Astrocyte of the spinal cord (primary cell): ENCODE data around the gene CATSPER3.

Experiments used
- DNase-seq: peaks from one replicate; pipeline ENCODE4 v3.0.0; 2011; ENCODE audit warnings: low read depth, low spot score
- H3K4me3 ChIP-seq: 2 replicates; pipeline ENCODE4 v1.5.1; 2011; ENCODE audit warnings: low read depth, mild to moderate bottlenecking, low read length, moderate library complexity
- in situ Hi-C: cut with HindIII; loops from 2 replicates; pipeline ENCODE4 v1.10.0; 2017; ENCODE audit warnings: low sequenced_read_pairs
- TF ChIP-seq, protein P1 (sequence below): IDR thresholded peaks from 2 replicates; pipeline ENCODE4 v1.5.1; 2012; ENCODE audit warnings: low read depth, mild to moderate bottlenecking, low read length, inconsistent platforms

CATSPER3 gene

DNA sequence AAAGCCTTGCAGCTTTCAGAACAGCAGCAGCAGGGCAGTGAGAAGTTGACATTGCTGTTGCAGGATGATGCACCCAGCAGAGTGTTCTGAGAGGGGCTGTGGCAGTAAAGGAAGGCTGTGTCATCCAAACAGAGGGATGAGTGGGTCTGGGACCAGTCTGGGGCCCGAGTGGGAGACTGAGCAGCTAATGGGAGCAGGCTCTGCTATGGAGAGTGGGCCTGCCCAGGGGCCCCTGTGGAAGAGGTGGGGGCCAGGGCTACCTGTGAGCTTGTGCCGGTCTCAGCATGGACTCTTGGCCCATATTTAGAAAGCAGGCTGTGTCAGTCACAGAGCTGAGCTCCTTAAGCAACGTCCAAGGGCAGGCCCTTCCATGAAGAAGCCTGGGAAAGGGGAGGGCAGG, 92.3 kb downstream of the CATSPER3 start:
- TF ChIP-seq, protein P1, sequence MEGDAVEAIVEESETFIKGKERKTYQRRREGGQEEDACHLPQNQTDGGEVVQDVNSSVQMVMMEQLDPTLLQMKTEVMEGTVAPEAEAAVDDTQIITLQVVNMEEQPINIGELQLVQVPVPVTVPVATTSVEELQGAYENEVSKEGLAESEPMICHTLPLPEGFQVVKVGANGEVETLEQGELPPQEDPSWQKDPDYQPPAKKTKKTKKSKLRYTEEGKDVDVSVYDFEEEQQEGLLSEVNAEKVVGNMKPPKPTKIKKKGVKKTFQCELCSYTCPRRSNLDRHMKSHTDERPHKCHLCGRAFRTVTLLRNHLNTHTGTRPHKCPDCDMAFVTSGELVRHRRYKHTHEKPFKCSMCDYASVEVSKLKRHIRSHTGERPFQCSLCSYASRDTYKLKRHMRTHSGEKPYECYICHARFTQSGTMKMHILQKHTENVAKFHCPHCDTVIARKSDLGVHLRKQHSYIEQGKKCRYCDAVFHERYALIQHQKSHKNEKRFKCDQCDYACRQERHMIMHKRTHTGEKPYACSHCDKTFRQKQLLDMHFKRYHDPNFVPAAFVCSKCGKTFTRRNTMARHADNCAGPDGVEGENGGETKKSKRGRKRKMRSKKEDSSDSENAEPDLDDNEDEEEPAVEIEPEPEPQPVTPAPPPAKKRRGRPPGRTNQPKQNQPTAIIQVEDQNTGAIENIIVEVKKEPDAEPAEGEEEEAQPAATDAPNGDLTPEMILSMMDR, result no peak
- H3K4me3 ChIP-seq, result no peak overlapping the region
- in situ Hi-C loops, result no loop called here
- DNase-seq, result no peak

DNA sequence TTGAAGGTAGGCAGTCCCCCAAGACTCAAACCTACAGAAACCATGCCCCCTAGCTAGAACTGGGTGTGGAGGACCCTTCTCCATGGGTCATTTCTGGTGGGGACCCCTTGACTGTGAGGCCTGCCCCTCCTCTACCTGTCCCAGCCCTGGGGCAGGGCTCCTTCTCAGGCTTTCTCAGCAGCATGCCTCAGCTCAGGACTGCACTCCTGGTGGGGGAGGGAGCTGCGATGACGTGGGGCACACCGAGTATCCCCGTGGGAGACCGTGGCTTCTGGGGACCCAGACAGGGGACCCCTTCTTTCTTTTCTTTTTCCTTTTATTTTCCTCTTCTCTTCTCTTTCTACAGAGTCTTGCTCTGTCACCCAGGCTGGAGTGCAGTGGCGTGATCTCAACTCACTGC, 93.3 kb downstream of the CATSPER3 start:
- no peak overlapping the region for H3K4me3 ChIP-seq
- TF ChIP-seq, protein P1, result no peak
- no peak for DNase-seq
- in situ Hi-C loops, result no loop called here
